ENCODE data around the gene PRDX5.

The PRDX5 gene

GRCh38 chr11:64366751-64367150, 48.8 kb downstream of the PRDX5 start:
- Histone ChIP-seq H3K4me3 (ENCODE audit: low read length) (no peak overlapping the region), H4K20me1 (ENCODE audit: insufficient read depth, low read length) (no peaks in the 10 kb centered on the region), H3K36me3 (replicated peaks; ENCODE audit: insufficient read depth, low read length) (no peaks in the 10 kb centered on the region; the same call in 1 of the 2 replicates), H3K9ac (ENCODE audit: low read length) (no peak overlapping the region), H3K79me2 (ENCODE audit: low read length) (no peaks in the 10 kb centered on the region), H3K4me1 (ENCODE audit: low read length) (peaks cover 2% of the 10 kb centered on the region; the same call in 1 of the 2 replicates), H3K4me2 (ENCODE audit: low read depth, low read length) (no peak overlapping the region), H2AFZ (ENCODE audit: low read length) (no peak overlapping the region), H3K27me3 (replicated peaks; ENCODE audit: insufficient read depth, low read length) (no peaks in the 10 kb centered on the region), H3F3A (ENCODE audit: insufficient read depth, low read length) (no peaks in the 10 kb centered on the region), H3K27ac (ENCODE audit: low read length) (no peak overlapping the region), H3K9me2 (replicated peaks; ENCODE audit: insufficient read depth, low read length) (no peaks in the 10 kb centered on the region), H3K9me3 (replicated peaks; ENCODE audit: insufficient read depth, low read length) (no peaks in the 10 kb centered on the region)
- DNase-seq, result no peak
- TF ChIP-seq EZH2phosphoT487 (IDR thresholded peaks at IDR 0.05; ENCODE audit: low read length) (no peak), EZH2 (optimal IDR thresholded peaks at IDR 0.05; ENCODE audit: low read depth, low read length) (no peak), CTCF (IDR thresholded peaks at IDR 0.05; ENCODE audit: low read length) (no peak)

GRCh38 chr11:64367931-64368672, 50.2 kb downstream of the PRDX5 start:
- Histone ChIP-seq H3K4me1 (ENCODE audit: low read length) (no peaks in the 10 kb centered on the region), H3K27ac (ENCODE audit: low read length) (no peak overlapping the region), H2AFZ (ENCODE audit: low read length) (no peak overlapping the region), H3K4me3 (ENCODE audit: low read length) (no peak overlapping the region), H3K9me2 (replicated peaks; ENCODE audit: insufficient read depth, low read length) (no peaks in the 10 kb centered on the region), H3K79me2 (ENCODE audit: low read length) (no peaks in the 10 kb centered on the region), H3K27me3 (replicated peaks; ENCODE audit: insufficient read depth, low read length) (no peaks in the 10 kb centered on the region), H3F3A (ENCODE audit: insufficient read depth, low read length) (no peaks in the 10 kb centered on the region), H3K9ac (ENCODE audit: low read length) (no peak overlapping the region), H3K4me2 (ENCODE audit: low read depth, low read length) (no peak overlapping the region), H3K9me3 (replicated peaks; ENCODE audit: insufficient read depth, low read length) (no peaks in the 10 kb centered on the region), H3K36me3 (replicated peaks; ENCODE audit: insufficient read depth, low read length) (no peaks in the 10 kb centered on the region), H4K20me1 (ENCODE audit: insufficient read depth, low read length) (no peaks in the 10 kb centered on the region)
- TF ChIP-seq CTCF (IDR thresholded peaks at IDR 0.05; ENCODE audit: low read length), result no peak
- TF ChIP-seq EZH2phosphoT487 (IDR thresholded peaks at IDR 0.05; ENCODE audit: low read length), result no peak
- TF ChIP-seq EZH2 (optimal IDR thresholded peaks at IDR 0.05; ENCODE audit: low read depth, low read length), result no peak
- DNase-seq, result no peak

GRCh38 chr11:64368673-64369074, 50.8 kb downstream of the PRDX5 start:
- no peak for TF ChIP-seq EZH2 (optimal IDR thresholded peaks at IDR 0.05; ENCODE audit: low read depth, low read length)
- no peak for TF ChIP-seq CTCF (IDR thresholded peaks at IDR 0.05; ENCODE audit: low read length)
- TF ChIP-seq EZH2phosphoT487 (IDR thresholded peaks at IDR 0.05; ENCODE audit: low read length), result no peak
- Histone ChIP-seq H3K27me3 (replicated peaks; ENCODE audit: insufficient read depth, low read length) (no peaks in the 10 kb centered on the region), H3K36me3 (replicated peaks; ENCODE audit: insufficient read depth, low read length) (no peaks in the 10 kb centered on the region), H3K9ac (ENCODE audit: low read length) (no peak overlapping the region), H3K4me1 (ENCODE audit: low read length) (no peaks in the 10 kb centered on the region), H3K4me3 (ENCODE audit: low read length) (no peak overlapping the region), H3K27ac (ENCODE audit: low read length) (no peak overlapping the region), H3K9me2 (replicated peaks; ENCODE audit: insufficient read depth, low read length) (no peaks in the 10 kb centered on the region), H3K9me3 (replicated peaks; ENCODE audit: insufficient read depth, low read length) (no peaks in the 10 kb centered on the region), H2AFZ (ENCODE audit: low read length) (no peak overlapping the region), H3K79me2 (ENCODE audit: low read length) (no peaks in the 10 kb centered on the region), H3K4me2 (ENCODE audit: low read depth, low read length) (no peak overlapping the region), H3F3A (ENCODE audit: insufficient read depth, low read length) (no peaks in the 10 kb centered on the region), H4K20me1 (ENCODE audit: insufficient read depth, low read length) (no peaks in the 10 kb centered on the region)
- no peak for DNase-seq

Data from MM.1S (cell line).